GM12891 (cell line): ENCODE results near the gene GAMT.

Source experiments
- PAX5 ChIP-seq: IDR thresholded peaks from 2 replicates; pipeline ENCODE4 v1.6.1; 2011; ENCODE audit warnings: low read length, moderate library complexity, mild to moderate bottlenecking; ENCODE audit not compliant: insufficient read depth, severe bottlenecking
- POLR2A ChIP-seq: IDR thresholded peaks from 2 replicates; pipeline ENCODE4 v1.6.1; 2011; ENCODE audit warnings: low read depth, low read length, control low read depth
- POLR2AphosphoS5 ChIP-seq: IDR thresholded peaks from 2 replicates; pipeline ENCODE4 v1.6.1; 2011; ENCODE audit warnings: low read depth, low read length, control low read depth
- POU2F2 ChIP-seq: IDR thresholded peaks from 2 replicates; pipeline ENCODE4 v1.6.1; 2011; ENCODE audit warnings: low read depth, mild to moderate bottlenecking, control low read depth, low read length, moderate library complexity
- SPI1 ChIP-seq: IDR thresholded peaks from 2 replicates; pipeline ENCODE4 v1.6.1; 2011; ENCODE audit warnings: low read depth, low read length, control low read depth
- TAF1 ChIP-seq: IDR thresholded peaks from 2 replicates; pipeline ENCODE4 v1.6.1; 2011; ENCODE audit warnings: low read depth, low read length, control low read depth

DNA sequence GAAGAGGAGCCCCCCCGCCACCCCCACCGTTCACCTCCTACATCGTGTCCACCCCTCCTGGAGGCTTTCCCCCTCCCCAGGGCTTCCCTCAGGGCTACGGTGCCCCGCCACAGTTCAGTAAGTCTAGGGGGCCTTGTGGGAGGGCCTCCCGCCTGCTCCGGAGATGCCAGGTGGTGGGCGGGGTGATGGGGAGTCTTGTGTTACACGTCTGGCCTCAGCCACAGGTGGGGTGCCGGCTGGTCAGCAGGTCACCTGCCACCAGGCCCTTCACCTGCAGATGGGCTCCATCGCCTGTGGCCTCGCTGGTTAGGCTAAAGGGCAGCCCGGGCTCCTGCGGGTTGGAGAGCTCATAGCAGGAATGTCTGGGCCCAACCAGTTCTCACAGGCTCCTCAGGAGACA lies 28.9 kb upstream of the GAMT start:
- TF ChIP-seq TAF1 (no peak), POLR2A (no peak), POLR2AphosphoS5 (no peak), POU2F2 (no peak), SPI1 (no peak), PAX5 (no peak)
